RPMI8226 (cell line): ENCODE results near the gene ABL2.

Experiments used
- DNase-seq: peaks from one replicate; pipeline ENCODE4 v3.0.0-alpha.2; 2015

Gene ABL2

GRCh38 chr1:179128520-179128919, 101.0 kb downstream of the ABL2 start:
- DNase-seq, result no peak

- DNase-seq, result no peak
These were observed 102.1 kb downstream of the ABL2 start for GRCh38 chr1:179127163-179127895.

GRCh38 chr1:179126338-179127060, 103.0 kb downstream of the ABL2 start:
- no peak for DNase-seq

- DNase-seq, result no peak
These were observed 104.6 kb downstream of the ABL2 start for GRCh38 chr1:179124873-179125272.

GRCh38 chr1:179121159-179121938, 108.1 kb downstream of the ABL2 start:
- DNase-seq, result peak; percentile 47

- no peak for DNase-seq
These were observed 108.7 kb downstream of the ABL2 start for GRCh38 chr1:179120736-179121135.

GRCh38 chr1:179119513-179119912, 110.0 kb downstream of the ABL2 start:
- DNase-seq, result no peak

GRCh38 chr1:179115181-179115580, 114.3 kb downstream of the ABL2 start:
- DNase-seq, result no peak

GRCh38 chr1:179108644-179109043, 120.8 kb downstream of the ABL2 start:
- DNase-seq, result no peak

GRCh38 chr1:179107706-179108629, 121.5 kb downstream of the ABL2 start:
- DNase-seq, result no peak

- peak; percentile 36 for DNase-seq
These were observed 124.1 kb downstream of the ABL2 start for GRCh38 chr1:179105393-179105792.

GRCh38 chr1:179104611-179105250, 124.7 kb downstream of the ABL2 start:
- no peak for DNase-seq

GRCh38 chr1:179103999-179104398, 125.5 kb downstream of the ABL2 start:
- DNase-seq, result no peak

- DNase-seq, result no peak
These were observed 127.9 kb downstream of the ABL2 start for GRCh38 chr1:179101566-179101965.

- no peak for DNase-seq
These were observed 129.6 kb downstream of the ABL2 start for GRCh38 chr1:179099891-179100290.

GRCh38 chr1:179095924-179096323, 133.6 kb downstream of the ABL2 start:
- DNase-seq, result no peak

- DNase-seq, result no peak
These were observed 134.1 kb downstream of the ABL2 start for GRCh38 chr1:179095377-179095776.

GRCh38 chr1:179094818-179095217, 134.7 kb downstream of the ABL2 start:
- DNase-seq, result no peak

GRCh38 chr1:179092896-179093461, 136.5 kb downstream of the ABL2 start:
- DNase-seq, result no peak

- no peak for DNase-seq
These were observed 137.7 kb downstream of the ABL2 start for GRCh38 chr1:179091691-179092165.

GRCh38 chr1:179090923-179091322, 138.6 kb downstream of the ABL2 start:
- DNase-seq, result no peak

- no peak for DNase-seq
These were observed 139.0 kb downstream of the ABL2 start for GRCh38 chr1:179090522-179090921.
